HG03378 (cell line): ENCODE measurements around the gene SLITRK5.

ENCODE experiments used
- ATAC-seq: cut with Tn5 transposase; IDR thresholded peaks from one replicate; pipeline ENCODE4 v1.9.1; 2021; ENCODE audit warnings: mild to moderate bottlenecking, moderate library complexity; ENCODE audit not compliant: unreplicated experiment

The SLITRK5 gene

DNA sequence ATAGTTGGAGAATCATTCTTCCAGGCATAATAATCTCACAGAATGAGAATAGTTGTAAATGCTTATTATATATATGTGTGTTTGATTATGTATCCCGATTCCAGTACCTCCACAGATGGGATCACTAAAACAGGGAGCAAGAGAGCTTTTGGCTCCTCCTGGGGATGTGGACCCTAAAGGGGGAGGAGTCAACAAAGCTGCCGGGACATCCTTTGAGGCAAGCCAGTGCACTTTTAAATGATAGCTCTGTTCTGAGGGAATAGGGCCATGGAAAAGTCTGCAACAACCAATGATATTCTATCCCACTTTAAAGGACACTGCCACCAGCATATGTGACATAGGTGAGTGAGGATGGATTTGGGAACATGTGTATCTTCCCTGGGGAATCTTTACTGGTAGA, 40.8 kb downstream of the SLITRK5 start:
- no peak for ATAC-seq
